ENCODE results near the gene ZDHHC14.

- no peak for TF ChIP-seq CTCF (IDR thresholded peaks at IDR 0.05; ENCODE audit: low read length)
- TF ChIP-seq EZH2 (optimal IDR thresholded peaks at IDR 0.05; ENCODE audit: low read depth, low read length) = no peak
- no peak for TF ChIP-seq EZH2phosphoT487 (IDR thresholded peaks at IDR 0.05; ENCODE audit: low read length)
Measured at GRCh38 chr6:157717340-157717748, 336.4 kb downstream of the ZDHHC14 start.
